ENCODE data around the gene NR2C2AP. TPM values are rescaled to one million over a fixed set of nuclear protein-coding genes. Genes with fewer than 3 reads are reported as not detected.

The NR2C2AP gene
- total and polyA plus RNA-seq, 2 of the 4 experiments (the other 2 are of a cell fraction) = 5.4 to 9.0 TPM

- TF ChIP-seq MAZ (IDR thresholded peaks at IDR 0.05; ENCODE audit: borderline replicate concordance, low read depth, low read length) (no peak), POLR2A (IDR thresholded peaks at IDR 0.05; ENCODE audit: low read depth, low read length) (no peak)
Measured at GRCh38 chr19:19205416-19206410, 2.5 kb upstream of the NR2C2AP start (continued).

DNA sequence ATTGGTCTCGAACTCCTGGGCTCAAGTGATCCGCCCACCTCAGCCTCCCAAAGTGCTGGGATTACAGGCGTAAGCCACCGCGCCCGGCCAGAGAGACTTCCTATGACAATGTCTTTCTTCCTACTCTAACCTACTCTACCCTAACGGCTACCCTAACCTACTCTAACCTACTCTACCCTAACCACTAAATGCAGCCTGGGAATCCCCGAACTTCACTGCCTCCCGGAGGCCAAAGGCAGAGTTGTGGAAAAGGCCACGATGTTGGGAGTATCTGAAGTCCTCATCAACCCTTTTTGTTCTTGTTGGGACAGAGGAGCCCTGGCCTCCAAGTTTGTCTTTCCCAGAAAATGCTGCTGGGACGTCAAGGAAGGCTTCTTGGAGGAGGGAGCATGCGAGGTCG lies 967 bp upstream of the NR2C2AP start:
- no peaks in the 10 kb centered on the region for H3K9me3 ChIP-seq (ENCODE audit: control insufficient read depth, insufficient read depth, low read length)
- H3K79me1 ChIP-seq (ENCODE audit: low read depth in 1 of 2, low read length in 2 of 2) = peaks cover 5 to 19% of the 10 kb centered on the region in 2 experiments
- H3K36me3 ChIP-seq (ENCODE audit: control insufficient read depth, insufficient read depth, low read length) = peaks cover 18% of the 10 kb centered on the region
- H4K20me1 ChIP-seq (ENCODE audit: insufficient read depth, low read length) = no peaks in the 10 kb centered on the region
- H2AK9ac ChIP-seq (replicated peaks; ENCODE audit: low read depth, low read length, poor library complexity) = no peak overlapping the region
- no peak for ATAC-seq (ENCODE audit: low read depth)
- H3K9me1 ChIP-seq (ENCODE audit: insufficient read depth, low read length) = 0 out of 2 replicates have a peak, but pooled peaks cover 5% of the 10 kb centered on the region
- in situ Hi-C loops (cut with MboI; ENCODE audit: low sequenced_read_pairs) (no loop called here), dilution Hi-C loops (cut with HindIII; ENCODE audit: low sequenced_read_pairs, unreplicated experiment) (no loop called here), intact Hi-C loops (cut with micrococcal nuclease) (no loop called here)
- no peak overlapping the region for H2BK120ac ChIP-seq (ENCODE audit: low read depth, low read length)
- H3K27me3 ChIP-seq (ENCODE audit: control insufficient read depth, insufficient read depth, low read length) = peaks cover 10% of the 10 kb centered on the region; the same call in 1 of the 2 replicates
- no peak overlapping the region for H3K27ac ChIP-seq (ENCODE audit: insufficient read depth, low read length)
- H2BK5ac ChIP-seq (ENCODE audit: low read depth, low read length, poor library complexity, severe bottlenecking) = no peak overlapping the region
- H3K4me1 ChIP-seq (ENCODE audit: control insufficient read depth, insufficient read depth, low read length) = peaks cover 3% of the 10 kb centered on the region; the same call in 1 of the 2 replicates
- H2BK20ac ChIP-seq (ENCODE audit: low read depth, low read length) = no peak overlapping the region
- H2BK15ac ChIP-seq (ENCODE audit: low read depth, low read length) = no peak overlapping the region
- H3K4me2 ChIP-seq (ENCODE audit: low read depth, low read length) = no peak overlapping the region
- no peak overlapping the region for H3K4me3 ChIP-seq (ENCODE audit: insufficient read depth, low read depth, low read length)
- no peak for DNase-seq
- H3K56ac ChIP-seq (ENCODE audit: extremely low read depth, insufficient read depth, low read length) = no peak overlapping the region
- no TSS peak for BruUV-seq (replicated peaks)
- no peak overlapping the region for H3K14ac ChIP-seq (replicated peaks; ENCODE audit: low read depth, low read length)
- no peak overlapping the region for H3K9ac ChIP-seq (ENCODE audit: low read depth, low read length)
- no peak overlapping the region for H2AK5ac ChIP-seq (ENCODE audit: low read depth, low read length)
- H4K5ac ChIP-seq (ENCODE audit: low read depth, low read length) = no peak overlapping the region
- H3K4ac ChIP-seq (ENCODE audit: low read depth, low read length) = no peak overlapping the region
- H3K18ac ChIP-seq (ENCODE audit: low read depth, low read length) = no peak overlapping the region
- H2AFZ ChIP-seq (replicated peaks; ENCODE audit: low read length, poor library complexity) = no peak overlapping the region
- CTCF ChIA-PET = no interaction called here
- POLR2A ChIA-PET (ENCODE audit: unreplicated experiment) = interaction anchor here (0.6 to 0.9 kb wide), 2 partner anchors 13 to 16 kb away, joined by 7 to 26 read pairs; partner anchors contain the start of gene BORCS8
- H4K91ac ChIP-seq (ENCODE audit: insufficient read depth, low read depth, low read length) = no peak overlapping the region
- H4K8ac ChIP-seq (ENCODE audit: low read depth in 2 of 2, low read length in 2 of 2) = no peak overlapping the region
- 72% methylated on average over 6 of the region's 13 CpGs; no CpG with 5 or more reads in 1 of the 2 experiments for WGBS, 2 experiments (ENCODE audit: extremely low coverage in 2 of 2, insufficient read length in 1 of 2)
- H3K23ac ChIP-seq (ENCODE audit: low read depth, low read length) = no peak overlapping the region
- TF ChIP-seq RCOR1 (IDR thresholded peaks at IDR 0.05; ENCODE audit: insufficient replicate concordance, low read length) (no peak), CHD1 (IDR thresholded peaks at IDR 0.05; ENCODE audit: low read depth, low read length) (no peak), POLR2A (IDR thresholded peaks at IDR 0.05; ENCODE audit: low read depth, low read length) (no peak), MAZ (IDR thresholded peaks at IDR 0.05; ENCODE audit: borderline replicate concordance, low read depth, low read length) (no peak), RAD21 (IDR thresholded peaks at IDR 0.05; ENCODE audit: low read length) (no peak), CEBPB (IDR thresholded peaks at IDR 0.05; ENCODE audit: low read depth, low read length) (no peak), NFE2L2 (IDR thresholded peaks at IDR 0.05; ENCODE audit: low read depth, low read length) (no peak)
- TF ChIP-seq, protein P1, sequence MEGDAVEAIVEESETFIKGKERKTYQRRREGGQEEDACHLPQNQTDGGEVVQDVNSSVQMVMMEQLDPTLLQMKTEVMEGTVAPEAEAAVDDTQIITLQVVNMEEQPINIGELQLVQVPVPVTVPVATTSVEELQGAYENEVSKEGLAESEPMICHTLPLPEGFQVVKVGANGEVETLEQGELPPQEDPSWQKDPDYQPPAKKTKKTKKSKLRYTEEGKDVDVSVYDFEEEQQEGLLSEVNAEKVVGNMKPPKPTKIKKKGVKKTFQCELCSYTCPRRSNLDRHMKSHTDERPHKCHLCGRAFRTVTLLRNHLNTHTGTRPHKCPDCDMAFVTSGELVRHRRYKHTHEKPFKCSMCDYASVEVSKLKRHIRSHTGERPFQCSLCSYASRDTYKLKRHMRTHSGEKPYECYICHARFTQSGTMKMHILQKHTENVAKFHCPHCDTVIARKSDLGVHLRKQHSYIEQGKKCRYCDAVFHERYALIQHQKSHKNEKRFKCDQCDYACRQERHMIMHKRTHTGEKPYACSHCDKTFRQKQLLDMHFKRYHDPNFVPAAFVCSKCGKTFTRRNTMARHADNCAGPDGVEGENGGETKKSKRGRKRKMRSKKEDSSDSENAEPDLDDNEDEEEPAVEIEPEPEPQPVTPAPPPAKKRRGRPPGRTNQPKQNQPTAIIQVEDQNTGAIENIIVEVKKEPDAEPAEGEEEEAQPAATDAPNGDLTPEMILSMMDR (conservative IDR thresholded peaks at IDR 0.05; ENCODE audit: low read depth, low read length) = no peak
- TF ChIP-seq, protein P2, sequence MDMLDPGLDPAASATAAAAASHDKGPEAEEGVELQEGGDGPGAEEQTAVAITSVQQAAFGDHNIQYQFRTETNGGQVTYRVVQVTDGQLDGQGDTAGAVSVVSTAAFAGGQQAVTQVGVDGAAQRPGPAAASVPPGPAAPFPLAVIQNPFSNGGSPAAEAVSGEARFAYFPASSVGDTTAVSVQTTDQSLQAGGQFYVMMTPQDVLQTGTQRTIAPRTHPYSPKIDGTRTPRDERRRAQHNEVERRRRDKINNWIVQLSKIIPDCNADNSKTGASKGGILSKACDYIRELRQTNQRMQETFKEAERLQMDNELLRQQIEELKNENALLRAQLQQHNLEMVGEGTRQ (IDR thresholded peaks at IDR 0.05; ENCODE audit: low read depth, low read length) = no peak

All from IMR-90 (cell line).